CD4-positive, alpha-beta T cell treated with Interleukin-6 at 100 ng/mL for 8 hours (primary cell): Measurements from ENCODE around the gene KCNH4.

Experiments
- DNase-seq: peaks from one replicate; pipeline ENCODE4 v3.0.0-alpha.2; 2020; ENCODE audit warnings: mixed read lengths, low spot score

Gene KCNH4

GRCh38 chr17:42135664-42136653 lies 45.0 kb downstream of the KCNH4 start:
- no peak for DNase-seq

GRCh38 chr17:42135151-42135550 lies 45.8 kb downstream of the KCNH4 start:
- no peak for DNase-seq

GRCh38 chr17:42133461-42134041 lies 47.4 kb downstream of the KCNH4 start:
- DNase-seq: peak; percentile 36

- DNase-seq: no peak
Observed at GRCh38 chr17:42132941-42133340, 48.0 kb downstream of the KCNH4 start.

- DNase-seq: no peak
Observed at GRCh38 chr17:42131981-42132432, 48.9 kb downstream of the KCNH4 start.

- DNase-seq: no peak
Observed at GRCh38 chr17:42131232-42131631, 49.7 kb downstream of the KCNH4 start.

- DNase-seq: no peak
Observed at GRCh38 chr17:42130310-42130936, 50.5 kb downstream of the KCNH4 start.

- no peak for DNase-seq
Observed at GRCh38 chr17:42129109-42129837, 51.7 kb downstream of the KCNH4 start.

GRCh38 chr17:42127414-42127813 lies 53.5 kb downstream of the KCNH4 start:
- DNase-seq: no peak

- no peak for DNase-seq
Observed at GRCh38 chr17:42126836-42127235, 54.1 kb downstream of the KCNH4 start.

GRCh38 chr17:42125565-42125964 lies 55.4 kb downstream of the KCNH4 start:
- no peak for DNase-seq

GRCh38 chr17:42124256-42124655 lies 56.7 kb downstream of the KCNH4 start:
- no peak for DNase-seq

GRCh38 chr17:42122371-42123303 lies 58.3 kb downstream of the KCNH4 start, which contains the start of gene HSPB9:
TSS of gene HSPB9 (plus strand) at chr17:42122804. CDS start at chr17:42122851, 47 bp downstream.
- no peak for DNase-seq

GRCh38 chr17:42120770-42121769 lies 59.9 kb downstream of the KCNH4 start, which contains the start of gene KAT2A:
TSS of gene KAT2A (minus strand) at chr17:42121367. CDS start at chr17:42121304, 63 bp downstream.
- peak; percentile 74 for DNase-seq

GRCh38 chr17:42120161-42120769 lies 60.7 kb downstream of the KCNH4 start:
- no peak for DNase-seq

- DNase-seq: no peak
Observed at GRCh38 chr17:42119301-42119700, 61.6 kb downstream of the KCNH4 start.

GRCh38 chr17:42118545-42118944 lies 62.4 kb downstream of the KCNH4 start:
- DNase-seq: peak; percentile 30

- no peak for DNase-seq
Observed at GRCh38 chr17:42118126-42118510, 62.8 kb downstream of the KCNH4 start.
